H1 (cell line): Measurements from ENCODE around the gene GALNT6. TPM values are rescaled to one million over a fixed set of nuclear protein-coding genes. Genes with fewer than 3 reads are reported as not detected.

Source experiments
- CTCF ChIA-PET: fragments of 300-600 bp; sonication (Branson Sonifier 250); formaldehyde crosslinking; loops from one replicate; lab custom pipeline; 2021; ENCODE audit not compliant: partially characterized antibody; lab: Charles Lee
- POLR2A ChIA-PET: fragments of 300-600 bp; sonication (Branson Sonifier 250); formaldehyde crosslinking; loops from one replicate; lab custom pipeline; 2021; ENCODE audit warnings: inconsistent platforms; ENCODE audit not compliant: partially characterized antibody; lab: Charles Lee
- DNase-seq, 2 experiments: peaks; one replicate each; pipeline versions ENCODE4 v3.0.0 to v3.0.0-alpha.2; 2010 to 2022; ENCODE audit warnings: low spot score in 2 of 2, low read depth in 1 of 2, mixed read lengths in 1 of 2
- FAIRE-seq: peaks from 2 replicates; lab custom pipeline; 2011; peaks lifted over from hg19 to GRCh38; lab: Jason Lieb, UNC
- H2AFZ ChIP-seq: 2 replicates; pipeline ENCODE4 v1.8.1; 2012; ENCODE audit warnings: low read length, inconsistent platforms
- H2AK5ac ChIP-seq: 2 replicates; pipeline ENCODE4 v1.6.1; 2013; ENCODE audit warnings: low read depth, low read length
- H2BK120ac ChIP-seq: replicated peaks from 2 replicates; pipeline ENCODE3; 2013; ENCODE audit warnings: low read depth, low read length, inconsistent platforms
- H2BK12ac ChIP-seq: 2 replicates; pipeline ENCODE4 v1.6.1; 2013; ENCODE audit warnings: low read depth, low read length
- H2BK15ac ChIP-seq: 2 replicates; pipeline ENCODE4 v1.6.1; 2013; ENCODE audit warnings: low read length
- H2BK20ac ChIP-seq: 2 replicates; pipeline ENCODE4 v1.6.1; 2013; ENCODE audit warnings: low read length
- H2BK5ac ChIP-seq: 2 replicates; pipeline ENCODE4 v1.6.1; 2013; ENCODE audit warnings: low read depth, low read length
- H3K14ac ChIP-seq: 2 replicates; pipeline ENCODE4 v1.6.1; 2013; ENCODE audit warnings: inconsistent platforms; ENCODE audit not compliant: insufficient read length
- H3K18ac ChIP-seq: 2 replicates; pipeline ENCODE4 v1.6.1; 2013; ENCODE audit warnings: low read length; ENCODE audit errors: extremely low read depth
- H3K23ac ChIP-seq: 2 replicates; pipeline ENCODE4 v1.6.1; 2013; ENCODE audit warnings: inconsistent platforms; ENCODE audit not compliant: insufficient read length
- H3K23me2 ChIP-seq: 2 replicates; pipeline ENCODE4 v1.6.1; 2013; ENCODE audit warnings: low read depth, low read length
- H3K27ac ChIP-seq: 2 replicates; pipeline ENCODE4 v1.6.1; 2011; ENCODE audit warnings: low read depth, low read length, inconsistent platforms
- H3K27me3 ChIP-seq, 4 experiments: replicated peaks in 1 of 4; 1 replicate in 1 of 4; 2 replicates in 3 of 4; pipeline versions ENCODE4 v1.6.1 to v1.8.1; 2011 to 2013; ENCODE audit warnings: low read length in 3 of 4, mild to moderate bottlenecking in 3 of 4, inconsistent platforms in 2 of 4, mixed read lengths in 2 of 4, moderate library complexity in 1 of 4; ENCODE audit not compliant: control insufficient read depth in 3 of 4, insufficient read depth in 3 of 4; ENCODE audit errors: extremely low read depth in 1 of 4
- H3K36me3 ChIP-seq, 4 experiments: 2 replicates each; pipeline versions ENCODE4 v1.6.1 to v1.8.1; 2011 to 2013; ENCODE audit warnings: mild to moderate bottlenecking in 4 of 4, low read length in 3 of 4, moderate library complexity in 2 of 4, control low read depth in 1 of 4, inconsistent platforms in 1 of 4; ENCODE audit not compliant: insufficient read depth in 4 of 4, control insufficient read depth in 2 of 4
- H3K4ac ChIP-seq: replicated peaks from 2 replicates; pipeline ENCODE3; 2013; ENCODE audit warnings: low read length, low read depth, mixed read lengths, inconsistent platforms; ENCODE audit not compliant: insufficient read length
- H3K4me1 ChIP-seq, 4 experiments: replicated peaks in 1 of 4; 1 replicate in 1 of 4; 2 replicates in 3 of 4; pipeline versions ENCODE4 v1.6.1 to v1.8.1; 2011 to 2013; ENCODE audit warnings: low read length in 3 of 4, inconsistent platforms in 2 of 4, mixed read lengths in 1 of 4; ENCODE audit not compliant: insufficient read depth in 4 of 4, control insufficient read depth in 3 of 4
- H3K4me2 ChIP-seq, 2 experiments: 2 replicates each; pipeline versions ENCODE4 v1.6.1 to v1.8.1; 2011 to 2013; ENCODE audit warnings: low read depth in 2 of 2, low read length in 2 of 2, control low read depth in 1 of 2, inconsistent platforms in 1 of 2, mild to moderate bottlenecking in 1 of 2; ENCODE audit not compliant: insufficient read depth in 1 of 2
- H3K4me3 ChIP-seq, 4 experiments: fragments of 200-600, 300-600 bp in 1 of 4; sonication (generic), shearing (Covaris generic), sonication (Bioruptor Twin) in 1 of 4; 2 replicates each; pipeline versions ENCODE4 v1.5.1 to v1.8.1; 2011 to 2016; ENCODE audit warnings: low read length in 4 of 4, low read depth in 3 of 4, control low read depth in 2 of 4, inconsistent platforms in 2 of 4, mild to moderate bottlenecking in 2 of 4, mixed read lengths in 1 of 4, moderate library complexity in 1 of 4; ENCODE audit not compliant: insufficient read depth in 2 of 4; ENCODE audit errors: extremely low read depth in 1 of 4
- H3K56ac ChIP-seq: replicated peaks from 2 replicates; pipeline ENCODE3; 2013; ENCODE audit warnings: low read depth, mild to moderate bottlenecking, mixed read lengths, low read length, inconsistent platforms; ENCODE audit not compliant: insufficient read length
- H3K79me1 ChIP-seq: 2 replicates; pipeline ENCODE4 v1.6.1; 2013; ENCODE audit warnings: low read depth, low read length, control low read depth
- H3K79me2 ChIP-seq, 2 experiments: 2 replicates each; pipeline versions ENCODE4 v1.6.1 to v1.8.1; 2012 to 2013; ENCODE audit warnings: low read length in 2 of 2, mild to moderate bottlenecking in 2 of 2, inconsistent platforms in 1 of 2; ENCODE audit not compliant: insufficient read depth in 2 of 2, control insufficient read depth in 1 of 2
- H3K9ac ChIP-seq, 4 experiments: replicated peaks in 1 of 4; 1 replicate in 1 of 4; 2 replicates in 3 of 4; pipeline versions ENCODE4 v1.6.1 to v1.8.1; 2011 to 2013; ENCODE audit warnings: low read depth in 3 of 4, low read length in 3 of 4, control low read depth in 2 of 4, mild to moderate bottlenecking in 2 of 4, moderate library complexity in 2 of 4, inconsistent platforms in 1 of 4; ENCODE audit errors: extremely low read depth in 1 of 4
- H3K9me3 ChIP-seq, 2 experiments: 2 replicates each; pipeline versions ENCODE4 v1.6.1 to v1.8.1; 2012 to 2013; ENCODE audit warnings: mild to moderate bottlenecking in 2 of 2, moderate library complexity in 2 of 2, control low read depth in 1 of 2, inconsistent platforms in 1 of 2, low read depth in 1 of 2, low read length in 1 of 2, mixed read lengths in 1 of 2; ENCODE audit not compliant: insufficient read depth in 2 of 2
- H4K20me1 ChIP-seq, 2 experiments: replicated peaks in 1 of 2; 2 replicates each; pipeline versions ENCODE3 to v1.8.1; 2011 to 2013; ENCODE audit warnings: inconsistent platforms in 2 of 2, low read length in 2 of 2, mild to moderate bottlenecking in 1 of 2; ENCODE audit not compliant: insufficient read depth in 2 of 2, control insufficient read depth in 1 of 2
- H4K5ac ChIP-seq: 2 replicates; pipeline ENCODE4 v1.6.1; 2013; ENCODE audit warnings: low read length, low read depth, mixed read lengths, inconsistent platforms; ENCODE audit not compliant: insufficient read length
- H4K8ac ChIP-seq: 2 replicates; pipeline ENCODE4 v1.8.0; 2013; ENCODE audit warnings: mild to moderate bottlenecking, moderate library complexity, low read length, inconsistent platforms; ENCODE audit not compliant: insufficient read depth; ENCODE audit errors: extremely low read depth
- H4K91ac ChIP-seq: replicated peaks from 2 replicates; pipeline ENCODE3; 2013; ENCODE audit warnings: low read length, mixed read lengths, inconsistent platforms; ENCODE audit not compliant: insufficient read length
- CHD2 ChIP-seq: IDR thresholded peaks from 2 replicates; pipeline ENCODE4 v1.6.1; 2012; ENCODE audit warnings: low read length, improper control_type of control experiment
- EGR1 ChIP-seq: IDR thresholded peaks from 2 replicates; pipeline ENCODE4 v1.6.1; 2011; ENCODE audit warnings: low read depth, low read length, borderline replicate concordance
- RFX5 ChIP-seq: IDR thresholded peaks from 2 replicates; pipeline ENCODE4 v1.6.1; 2011; ENCODE audit warnings: low read depth, low read length, improper control_type of control experiment, borderline replicate concordance
- RXRA ChIP-seq: IDR thresholded peaks from 2 replicates; pipeline ENCODE4 v1.6.1; 2011; ENCODE audit warnings: low read depth, mild to moderate bottlenecking, low read length, moderate library complexity; ENCODE audit not compliant: insufficient read depth
- SAP30 ChIP-seq: fragments of 300-600 bp; sonication (generic); IDR thresholded peaks from 2 replicates; pipeline ENCODE4 v1.7.1; 2012; ENCODE audit warnings: low read length, moderate library complexity, mild to moderate bottlenecking, inconsistent platforms; ENCODE audit not compliant: insufficient read depth, insufficient replicate concordance
- SUZ12 ChIP-seq: fragments of 200-600 bp; sonication (generic); IDR thresholded peaks from 2 replicates; pipeline ENCODE4 v1.6.1; 2012; ENCODE audit warnings: mild to moderate bottlenecking, inconsistent platforms, low read length, moderate library complexity, mixed read lengths
- TEAD4 ChIP-seq: IDR thresholded peaks from 2 replicates; pipeline ENCODE4 v1.6.1; 2012; ENCODE audit warnings: low read depth, low read length, inconsistent platforms, mixed read lengths
- ZNF274 ChIP-seq: IDR thresholded peaks from 2 replicates; pipeline ENCODE4 v1.7.0; 2012; ENCODE audit warnings: low read length, borderline replicate concordance; ENCODE audit errors: extremely low read depth
- WGBS, 2 experiments: shearing (Covaris generic) in 1 of 2; methylation state at CpG; one replicate each; pipeline versions ENCODE4 v1.1.6 to v1.1.7; 2013 to 2015; ENCODE audit warnings: low lambda C conversion rate in 2 of 2, mixed read lengths in 2 of 2, inconsistent platforms in 1 of 2, low coverage in 1 of 2, missing lambda C conversion rate in 1 of 2; ENCODE audit not compliant: insufficient replicate concordance in 2 of 2, insufficient coverage in 1 of 2, insufficient read length in 1 of 2; ENCODE audit errors: extremely low coverage in 1 of 2, missing lambda C conversion rate in 1 of 2; 5-methylcytosine and 5-hydroxymethylcytosine counted together
- polyA plus RNA-seq, 7 experiments: library from polyadenylated mRNA; depleted of rRNA in 3 of 7; stranded (reverse) in 5 of 7; unstranded in 2 of 7; fragments of >200 nt in 5 of 7; fragments of 200-250 nt in 2 of 7; gene quantifications; 1 replicate in 5 of 7; 2 replicates in 1 of 7; 4 replicates in 1 of 7; pipeline versions ENCODE4 v1.2.1 to v1.2.3, GENCODE V29; 2011 to 2013; ENCODE audit warnings: missing spikeins in 2 of 7, mixed read lengths in 2 of 7
- total RNA-seq: library from RNA; stranded (reverse); fragmentation: NEBNext Ultra II Directional; extraction: Animal tissue kit (Norgen Biotek cat#: 25700); gene quantifications from 2 replicates; pipeline ENCODE4 v1.2.1, GENCODE V29; 2021
- TF ChIP-seq, protein P1 (sequence below), 3 experiments: IDR thresholded peaks; 1 replicate in 2 of 3; 2 replicates in 1 of 3; pipeline versions ENCODE4 v1.5.1 to v1.6.1; 2011; ENCODE audit warnings: low read length in 3 of 3, mild to moderate bottlenecking in 3 of 3, inconsistent platforms in 2 of 3, low read depth in 1 of 3, moderate library complexity in 1 of 3; ENCODE audit not compliant: insufficient read depth in 1 of 3; ENCODE audit errors: control extremely low read depth in 1 of 3

Gene GALNT6
- total and polyA plus RNA-seq, 2 of the 8 experiments (the other 6 are each of a cell fraction or from before 2014, with no cell fraction given) = 5.8 to 10.7 TPM

DNA sequence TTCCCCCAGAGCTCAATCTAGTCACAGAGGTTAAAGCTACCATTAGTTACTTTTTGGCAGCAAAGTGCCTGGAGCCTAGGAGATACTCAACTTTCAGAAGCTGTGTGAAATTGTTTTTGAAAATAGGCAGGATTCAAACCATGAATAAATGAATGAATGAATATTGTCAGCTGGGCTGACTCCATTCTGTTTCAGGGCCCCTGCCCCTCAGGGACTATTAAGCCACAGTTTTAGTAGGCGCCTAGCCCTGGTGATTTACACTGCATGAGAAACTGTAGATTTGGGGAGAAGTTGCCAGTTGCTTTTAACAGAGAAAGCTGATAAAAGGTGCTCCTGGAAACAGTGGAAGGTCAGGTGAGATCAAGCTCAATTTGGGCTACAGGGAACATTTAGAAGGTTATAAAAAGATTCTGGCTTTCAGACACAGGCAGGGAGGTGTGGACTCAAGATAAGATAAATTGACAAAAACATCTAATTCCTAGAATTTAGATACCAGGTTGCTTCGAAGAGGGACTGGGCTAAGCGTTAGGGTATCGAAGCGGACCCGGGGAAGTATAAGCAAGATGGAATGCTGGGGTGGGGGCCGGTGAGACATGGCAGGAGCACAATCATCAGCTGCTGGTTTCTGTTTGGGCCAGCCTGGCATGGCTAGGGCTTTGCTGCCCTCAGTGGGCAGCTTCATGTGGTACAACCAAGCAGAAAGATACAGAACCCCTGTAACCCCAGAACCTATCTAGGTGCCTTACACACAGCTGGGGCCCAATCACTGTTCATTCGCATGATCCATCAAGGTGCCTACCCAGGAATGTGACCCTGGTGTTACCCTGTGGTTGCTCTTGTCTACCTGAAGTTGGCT lies 29.8 kb downstream of the GALNT6 start:
- POLR2A ChIA-PET = interaction anchor here (1.1 to 1.4 kb wide), 3 partner anchors 9 to 11 kb away, joined by 3 to 4 read pairs (median 3); no protein-coding TSS in a partner anchor
- Histone ChIP-seq H4K8ac (no peak overlapping the region), H3K9ac (no peak overlapping the region; a peak in 1 of 7 replicates), H2BK20ac (no peak overlapping the region), H3K4ac (no peak overlapping the region), H3K4me2 (no peak overlapping the region), H2BK5ac (no peak overlapping the region), H2AFZ (no peak overlapping the region), H3K27ac (no peak overlapping the region), H3K79me2 (no peaks in the 10 kb centered on the region), H3K79me1 (no peaks in the 10 kb centered on the region), H2BK120ac (no peak overlapping the region), H3K27me3 (no peaks in the 10 kb centered on the region), H3K14ac (no peak overlapping the region), H3K9me3 (no peaks in the 10 kb centered on the region), H4K5ac (no peak overlapping the region), H3K56ac (no peak overlapping the region), H3K23me2 (no peaks in the 10 kb centered on the region), H3K36me3 (peaks cover 0 to 17% (median 3%) of the 10 kb centered on the region in 4 experiments; a peak in 4 of 8 replicates), H3K4me1 (no peaks in the 10 kb centered on the region; a peak in 1 of 7 replicates), H2AK5ac (no peak overlapping the region), H3K23ac (no peak overlapping the region), H2BK15ac (no peak overlapping the region), H4K91ac (no peak overlapping the region), H3K4me3 (no peak overlapping the region), H4K20me1 (no peaks in the 10 kb centered on the region), H2BK12ac (no peak overlapping the region), H3K18ac (no peak overlapping the region)
- DNase-seq (no peak), FAIRE-seq (no peak)
- CTCF ChIA-PET = interaction anchor here (0.6 to 4.4 kb wide), 10 partner anchors 8 to 314 kb away, joined by 3 to 44 read pairs (median 3); no protein-coding TSS in a partner anchor
- WGBS, 2 experiments = 73% methylated on average over 8 of the region's 8 CpGs; no CpG with 5 or more reads in 1 of the 2 experiments
- no peak for TF ChIP-seq CHD2
- TF ChIP-seq ZNF274 = no peak
- TF ChIP-seq RFX5 = no peak
- no peak for TF ChIP-seq SUZ12
- TF ChIP-seq SAP30 = no peak
- no peak for TF ChIP-seq EGR1
- TF ChIP-seq RXRA = no peak
- TF ChIP-seq, protein P1, sequence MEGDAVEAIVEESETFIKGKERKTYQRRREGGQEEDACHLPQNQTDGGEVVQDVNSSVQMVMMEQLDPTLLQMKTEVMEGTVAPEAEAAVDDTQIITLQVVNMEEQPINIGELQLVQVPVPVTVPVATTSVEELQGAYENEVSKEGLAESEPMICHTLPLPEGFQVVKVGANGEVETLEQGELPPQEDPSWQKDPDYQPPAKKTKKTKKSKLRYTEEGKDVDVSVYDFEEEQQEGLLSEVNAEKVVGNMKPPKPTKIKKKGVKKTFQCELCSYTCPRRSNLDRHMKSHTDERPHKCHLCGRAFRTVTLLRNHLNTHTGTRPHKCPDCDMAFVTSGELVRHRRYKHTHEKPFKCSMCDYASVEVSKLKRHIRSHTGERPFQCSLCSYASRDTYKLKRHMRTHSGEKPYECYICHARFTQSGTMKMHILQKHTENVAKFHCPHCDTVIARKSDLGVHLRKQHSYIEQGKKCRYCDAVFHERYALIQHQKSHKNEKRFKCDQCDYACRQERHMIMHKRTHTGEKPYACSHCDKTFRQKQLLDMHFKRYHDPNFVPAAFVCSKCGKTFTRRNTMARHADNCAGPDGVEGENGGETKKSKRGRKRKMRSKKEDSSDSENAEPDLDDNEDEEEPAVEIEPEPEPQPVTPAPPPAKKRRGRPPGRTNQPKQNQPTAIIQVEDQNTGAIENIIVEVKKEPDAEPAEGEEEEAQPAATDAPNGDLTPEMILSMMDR (IDR thresholded peaks at IDR 0.05; ENCODE audit: control extremely low read depth in 1 of 3, insufficient read depth in 1 of 3, low read depth in 1 of 3, low read length in 3 of 3) = 0 out of 4 replicates have a peak, but pooled peaks of 1 of the 3 experiments have one; percentile 11
- TF ChIP-seq TEAD4 = no peak
